ENCODE measurements around the gene LITAFD. TPM values are rescaled to one million over a fixed set of nuclear protein-coding genes. Genes with fewer than 3 reads are reported as not detected.

The LITAFD gene
- total and polyA plus RNA-seq, 10 of the 15 experiments (the other 5 are each of a cell fraction or from before 2014, with no cell fraction given) = not detected

DNA sequence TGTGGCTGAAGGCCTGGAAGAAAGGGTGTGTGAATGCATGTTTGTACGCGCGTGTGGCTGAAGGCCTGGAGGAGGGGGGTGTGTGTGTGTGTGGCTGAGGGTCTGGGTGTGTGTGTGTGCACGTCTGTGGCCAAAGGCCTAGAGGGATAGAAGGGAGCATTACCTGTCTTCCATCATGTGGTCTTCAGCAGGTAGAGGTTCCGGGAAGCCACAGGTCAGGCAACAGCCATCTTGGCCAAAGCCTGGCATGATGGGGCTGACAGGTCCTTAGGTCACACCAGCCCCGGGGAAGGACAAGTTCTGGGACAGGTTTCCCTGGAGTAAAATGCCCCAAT lies 5.2 kb downstream of the LITAFD start:
- in situ Hi-C loops (cut with MboI) = no loop called here
- Histone ChIP-seq H3K27me3 (replicated peaks in 1 of 2; ENCODE audit: control insufficient read depth in 2 of 2, insufficient read depth in 2 of 2, low read length in 1 of 2) (no peaks in the 10 kb centered on the region), H3K9me3 (replicated peaks; ENCODE audit: control insufficient read depth, insufficient read depth, low read length) (peaks cover 3% of the 10 kb centered on the region; the same call in 2 of the 3 replicates), H2AFZ (ENCODE audit: control insufficient read depth, low read depth, low read length) (no peak overlapping the region), H3K4me1 (ENCODE audit: control insufficient read depth, insufficient read depth, low read length) (peaks cover 24% of the 10 kb centered on the region), H3K79me2 (ENCODE audit: control insufficient read depth, insufficient read depth, low read length) (peaks cover 10% of the 10 kb centered on the region), H4K20me1 (ENCODE audit: control insufficient read depth, insufficient read depth) (no peaks in the 10 kb centered on the region), H3K9ac (ENCODE audit: control insufficient read depth, insufficient read depth, low read length) (no peak overlapping the region), H3K4me2 (ENCODE audit: control insufficient read depth, insufficient read depth) (no peak overlapping the region), H3K4me3 (no peak overlapping the region), H3K36me3 (ENCODE audit: control insufficient read depth in 2 of 2, insufficient read depth in 2 of 2, low read length in 1 of 2) (peaks cover 11 to 25% of the 10 kb centered on the region in 2 experiments), H3K27ac (ENCODE audit: control insufficient read depth, insufficient read depth) (no peak overlapping the region)
- no peak for DNase-seq (ENCODE audit: low read depth, low spot score)
- 0 out of 2 replicates have a peak, but pooled peaks have one; percentile 33 for TF ChIP-seq HDGF (IDR thresholded peaks at IDR 0.05)
- TF ChIP-seq RCOR1 (conservative IDR thresholded peaks at IDR 0.05; ENCODE audit: low read depth, low read length) = no peak
- no peak for TF ChIP-seq ETV6 (conservative IDR thresholded peaks at IDR 0.05 in 1 of 2, IDR thresholded peaks at IDR 0.05 in 1 of 2; ENCODE audit: borderline replicate concordance in 1 of 2, low read depth in 1 of 2)
- TF ChIP-seq POLR2AphosphoS5 (IDR thresholded peaks at IDR 0.05; ENCODE audit: low read length) = 0 out of 2 replicates have a peak, but pooled peaks have one; percentile 38
- ChIA-PET CTCF (no interaction called here), POLR2A (interaction anchor here (0.6 kb wide), 1 partner anchor 49 kb away, joined by 3 read pairs; no protein-coding TSS in a partner anchor), SMC1A (ENCODE audit: uncharacterized antibody, unreplicated experiment) (interaction anchor here (0.6 to 1.5 kb wide), 2 partner anchors 8 to 17 kb away, joined by 3 read pairs; no protein-coding TSS in a partner anchor), RAD21 (ENCODE audit: unreplicated experiment) (interaction anchor here (1.3 kb wide), 1 partner anchor 247 kb away, joined by 3 read pairs; no protein-coding TSS in a partner anchor)
- intact Hi-C loops (cut with micrococcal nuclease; ENCODE audit: unreplicated experiment) = no loop called here
- no peak for FAIRE-seq
- 95% methylated on average over 6 of the region's 6 CpGs for WGBS (ENCODE audit: insufficient coverage, insufficient replicate concordance, low lambda C conversion rate, missing lambda C conversion rate)
- ATAC-seq = no peak
- BruUV-seq (replicated peaks) = no TSS peak

DNA sequence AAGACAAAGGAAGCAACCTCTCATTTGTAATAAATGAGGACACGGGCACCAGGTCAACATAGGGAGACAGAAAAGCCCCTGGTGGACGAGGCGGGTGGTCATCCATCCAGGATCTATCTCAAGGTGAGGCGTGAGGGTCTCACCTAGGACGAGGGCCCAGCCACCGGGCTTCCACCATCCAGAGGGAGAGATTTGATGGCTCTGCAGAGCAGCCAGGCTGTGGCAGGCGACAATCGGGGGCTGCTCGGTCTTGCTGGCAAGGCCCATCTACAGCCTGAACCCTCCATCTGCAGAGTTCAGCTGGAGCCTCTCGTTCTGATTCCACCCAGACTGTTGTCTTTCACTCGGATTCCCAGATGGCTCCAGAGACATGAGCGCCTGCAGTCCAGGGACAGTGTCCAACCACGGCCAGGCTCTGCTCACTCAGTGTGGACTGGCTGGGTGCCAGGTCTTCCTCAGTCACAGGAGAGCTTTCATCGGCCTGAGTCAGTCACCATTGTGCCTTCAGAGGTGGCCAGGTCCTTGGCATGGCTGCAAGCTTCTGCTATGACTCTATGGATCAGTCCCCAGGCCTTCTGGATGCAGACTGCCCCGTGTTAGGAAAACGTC lies 5.9 kb downstream of the LITAFD start:
- DNase-seq (ENCODE audit: low read depth, low spot score) = no peak
- no peak for TF ChIP-seq CBX5 (IDR thresholded peaks at IDR 0.05; ENCODE audit: low read depth)
- peak; percentile 32; the same call in 1 of the 2 replicates for TF ChIP-seq POLR2A (IDR thresholded peaks at IDR 0.05; ENCODE audit: low read depth, low read length)
- TF ChIP-seq NFYA (IDR thresholded peaks at IDR 0.05; ENCODE audit: borderline replicate concordance, low read depth, low read length) = no peak
- TF ChIP-seq, protein P1, sequence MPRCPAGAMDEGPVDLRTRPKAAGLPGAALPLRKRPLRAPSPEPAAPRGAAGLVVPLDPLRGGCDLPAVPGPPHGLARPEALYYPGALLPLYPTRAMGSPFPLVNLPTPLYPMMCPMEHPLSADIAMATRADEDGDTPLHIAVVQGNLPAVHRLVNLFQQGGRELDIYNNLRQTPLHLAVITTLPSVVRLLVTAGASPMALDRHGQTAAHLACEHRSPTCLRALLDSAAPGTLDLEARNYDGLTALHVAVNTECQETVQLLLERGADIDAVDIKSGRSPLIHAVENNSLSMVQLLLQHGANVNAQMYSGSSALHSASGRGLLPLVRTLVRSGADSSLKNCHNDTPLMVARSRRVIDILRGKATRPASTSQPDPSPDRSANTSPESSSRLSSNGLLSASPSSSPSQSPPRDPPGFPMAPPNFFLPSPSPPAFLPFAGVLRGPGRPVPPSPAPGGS (IDR thresholded peaks at IDR 0.05; ENCODE audit: borderline replicate concordance, insufficient read depth, low read depth, low read length, poor library complexity, severe bottlenecking) = peak; percentile 9
- TF ChIP-seq, protein P2, sequence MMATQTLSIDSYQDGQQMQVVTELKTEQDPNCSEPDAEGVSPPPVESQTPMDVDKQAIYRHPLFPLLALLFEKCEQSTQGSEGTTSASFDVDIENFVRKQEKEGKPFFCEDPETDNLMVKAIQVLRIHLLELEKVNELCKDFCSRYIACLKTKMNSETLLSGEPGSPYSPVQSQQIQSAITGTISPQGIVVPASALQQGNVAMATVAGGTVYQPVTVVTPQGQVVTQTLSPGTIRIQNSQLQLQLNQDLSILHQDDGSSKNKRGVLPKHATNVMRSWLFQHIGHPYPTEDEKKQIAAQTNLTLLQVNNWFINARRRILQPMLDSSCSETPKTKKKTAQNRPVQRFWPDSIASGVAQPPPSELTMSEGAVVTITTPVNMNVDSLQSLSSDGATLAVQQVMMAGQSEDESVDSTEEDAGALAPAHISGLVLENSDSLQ (IDR thresholded peaks at IDR 0.05) = no peak
- no peak for FAIRE-seq
- SMC1A ChIA-PET (ENCODE audit: uncharacterized antibody, unreplicated experiment) = no interaction called here
- Histone ChIP-seq H2AFZ (ENCODE audit: control insufficient read depth, low read depth, low read length) (no peak overlapping the region), H3K4me1 (ENCODE audit: control insufficient read depth, insufficient read depth, low read length) (peaks cover 30% of the 10 kb centered on the region), H3K9ac (ENCODE audit: control insufficient read depth, insufficient read depth, low read length) (no peak overlapping the region), H3K27ac (ENCODE audit: control insufficient read depth, insufficient read depth) (no peak overlapping the region), H3K9me3 (replicated peaks; ENCODE audit: control insufficient read depth, insufficient read depth, low read length) (peaks cover 3% of the 10 kb centered on the region; the same call in 2 of the 3 replicates), H3K36me3 (ENCODE audit: control insufficient read depth in 2 of 2, insufficient read depth in 2 of 2, low read length in 1 of 2) (peaks cover 11 to 25% of the 10 kb centered on the region in 2 experiments), H3K27me3 (replicated peaks in 1 of 2; ENCODE audit: control insufficient read depth in 2 of 2, insufficient read depth in 2 of 2, low read length in 1 of 2) (no peaks in the 10 kb centered on the region), H3K4me3 (no peak overlapping the region), H4K20me1 (ENCODE audit: control insufficient read depth, insufficient read depth) (no peaks in the 10 kb centered on the region), H3K4me2 (ENCODE audit: control insufficient read depth, insufficient read depth) (no peak overlapping the region), H3K79me2 (ENCODE audit: control insufficient read depth, insufficient read depth, low read length) (peaks cover 10% of the 10 kb centered on the region)
- POLR2A ChIA-PET = no interaction called here
- RAD21 ChIA-PET (ENCODE audit: unreplicated experiment) = no interaction called here
- BruUV-seq (replicated peaks) = no TSS peak
- ATAC-seq = no peak
- WGBS (ENCODE audit: insufficient coverage, insufficient replicate concordance, low lambda C conversion rate, missing lambda C conversion rate) = 94% methylated on average over 16 of the region's 16 CpGs
- intact Hi-C loops (cut with micrococcal nuclease; ENCODE audit: unreplicated experiment) (no loop called here), in situ Hi-C loops (cut with MboI) (no loop called here)
- CTCF ChIA-PET = interaction anchor here (1.0 kb wide), 1 partner anchor 15 kb away, joined by 3 read pairs; no protein-coding TSS in a partner anchor
